ENCODE results near the gene LIPC.

The LIPC gene

GRCh38 chr15:58538901-58539300, 107.1 kb downstream of the LIPC start:
- H2AFZ ChIP-seq (ENCODE audit: low read length, unreplicated experiment), result no peak overlapping the region
- H3K4me1 ChIP-seq (ENCODE audit: control insufficient read depth, insufficient read depth, low read length, unreplicated experiment), result no peaks in the 10 kb centered on the region

GRCh38 chr15:58539548-58539947, 107.8 kb downstream of the LIPC start:
- Histone ChIP-seq H2AFZ (ENCODE audit: low read length, unreplicated experiment) (no peak overlapping the region), H3K4me3 (ENCODE audit: low read depth, low read length) (no peak overlapping the region), H3K27ac (ENCODE audit: low read depth, low read length) (no peak overlapping the region), H3K4me1 (ENCODE audit: control insufficient read depth, insufficient read depth, low read length, unreplicated experiment) (no peaks in the 10 kb centered on the region), H3K79me2 (ENCODE audit: control insufficient read depth, insufficient read depth, low read length, unreplicated experiment) (no peaks in the 10 kb centered on the region), H3K27me3 (ENCODE audit: insufficient read depth, low read length) (no peaks in the 10 kb centered on the region), H3K36me3 (ENCODE audit: insufficient read depth, low read length) (no peaks in the 10 kb centered on the region)

More at GRCh38 chr15:58538901-58539300, 107.1 kb downstream of the LIPC start:
- no peak overlapping the region for H3K27ac ChIP-seq (ENCODE audit: low read depth, low read length)
- no peaks in the 10 kb centered on the region for H3K36me3 ChIP-seq (ENCODE audit: insufficient read depth, low read length)
- no peak overlapping the region for H3K4me3 ChIP-seq (ENCODE audit: low read depth, low read length)
- no peaks in the 10 kb centered on the region for H3K79me2 ChIP-seq (ENCODE audit: control insufficient read depth, insufficient read depth, low read length, unreplicated experiment)
- no peaks in the 10 kb centered on the region for H3K27me3 ChIP-seq (ENCODE audit: insufficient read depth, low read length)

GRCh38 chr15:58541410-58542087, 109.8 kb downstream of the LIPC start:
- Histone ChIP-seq H3K36me3 (ENCODE audit: insufficient read depth, low read length) (no peaks in the 10 kb centered on the region), H3K4me1 (ENCODE audit: control insufficient read depth, insufficient read depth, low read length, unreplicated experiment) (peaks cover 13% of the 10 kb centered on the region), H3K79me2 (ENCODE audit: control insufficient read depth, insufficient read depth, low read length, unreplicated experiment) (no peaks in the 10 kb centered on the region), H3K27ac (ENCODE audit: low read depth, low read length) (no peak overlapping the region), H3K27me3 (ENCODE audit: insufficient read depth, low read length) (no peaks in the 10 kb centered on the region), H2AFZ (ENCODE audit: low read length, unreplicated experiment) (no peak overlapping the region), H3K4me3 (ENCODE audit: low read depth, low read length) (no peak overlapping the region)

- Histone ChIP-seq H3K4me1 (ENCODE audit: control insufficient read depth, insufficient read depth, low read length, unreplicated experiment) (peaks cover 29% of the 10 kb centered on the region), H3K27ac (ENCODE audit: low read depth, low read length) (no peak overlapping the region), H2AFZ (ENCODE audit: low read length, unreplicated experiment) (no peak overlapping the region), H3K79me2 (ENCODE audit: control insufficient read depth, insufficient read depth, low read length, unreplicated experiment) (no peaks in the 10 kb centered on the region), H3K36me3 (ENCODE audit: insufficient read depth, low read length) (no peaks in the 10 kb centered on the region), H3K4me3 (ENCODE audit: low read depth, low read length) (no peak overlapping the region), H3K27me3 (ENCODE audit: insufficient read depth, low read length) (no peaks in the 10 kb centered on the region)
Measured at GRCh38 chr15:58543664-58544335, 112.0 kb downstream of the LIPC start.

- H3K4me1 ChIP-seq (ENCODE audit: control insufficient read depth, insufficient read depth, low read length, unreplicated experiment), result peaks cover 29% of the 10 kb centered on the region
- no peaks in the 10 kb centered on the region for H3K79me2 ChIP-seq (ENCODE audit: control insufficient read depth, insufficient read depth, low read length, unreplicated experiment)
- no peak overlapping the region for H3K27ac ChIP-seq (ENCODE audit: low read depth, low read length)
- H2AFZ ChIP-seq (ENCODE audit: low read length, unreplicated experiment), result no peak overlapping the region
- H3K4me3 ChIP-seq (ENCODE audit: low read depth, low read length), result no peak overlapping the region
- H3K27me3 ChIP-seq (ENCODE audit: insufficient read depth, low read length), result no peaks in the 10 kb centered on the region
- H3K36me3 ChIP-seq (ENCODE audit: insufficient read depth, low read length), result no peaks in the 10 kb centered on the region
Measured at GRCh38 chr15:58544756-58545155, 113.0 kb downstream of the LIPC start.

- Histone ChIP-seq H3K27ac (ENCODE audit: low read depth, low read length) (peak overlapping the region; percentile 90), H3K79me2 (ENCODE audit: control insufficient read depth, insufficient read depth, low read length, unreplicated experiment) (no peaks in the 10 kb centered on the region), H2AFZ (ENCODE audit: low read length, unreplicated experiment) (no peak overlapping the region), H3K4me3 (ENCODE audit: low read depth, low read length) (peak overlapping the region; percentile 56; the same call in 1 of the 2 replicates), H3K36me3 (ENCODE audit: insufficient read depth, low read length) (no peaks in the 10 kb centered on the region), H3K4me1 (ENCODE audit: control insufficient read depth, insufficient read depth, low read length, unreplicated experiment) (peaks cover 29% of the 10 kb centered on the region), H3K27me3 (ENCODE audit: insufficient read depth, low read length) (no peaks in the 10 kb centered on the region)
Measured at GRCh38 chr15:58545307-58546065, 113.7 kb downstream of the LIPC start.

- H3K79me2 ChIP-seq (ENCODE audit: control insufficient read depth, insufficient read depth, low read length, unreplicated experiment), result no peaks in the 10 kb centered on the region
- peaks cover 31% of the 10 kb centered on the region for H3K4me1 ChIP-seq (ENCODE audit: control insufficient read depth, insufficient read depth, low read length, unreplicated experiment)
- peak overlapping the region; percentile 56; the same call in 1 of the 2 replicates for H3K4me3 ChIP-seq (ENCODE audit: low read depth, low read length)
- no peaks in the 10 kb centered on the region for H3K36me3 ChIP-seq (ENCODE audit: insufficient read depth, low read length)
- no peaks in the 10 kb centered on the region for H3K27me3 ChIP-seq (ENCODE audit: insufficient read depth, low read length)
- peak overlapping the region; percentile 90 for H3K27ac ChIP-seq (ENCODE audit: low read depth, low read length)
- H2AFZ ChIP-seq (ENCODE audit: low read length, unreplicated experiment), result peak overlapping the region; percentile 80
Measured at GRCh38 chr15:58546066-58546591, 114.3 kb downstream of the LIPC start.

GRCh38 chr15:58546635-58547627, 115.1 kb downstream of the LIPC start:
- H3K27me3 ChIP-seq (ENCODE audit: insufficient read depth, low read length), result no peaks in the 10 kb centered on the region
- H2AFZ ChIP-seq (ENCODE audit: low read length, unreplicated experiment), result peak overlapping the region; percentile 80
- H3K79me2 ChIP-seq (ENCODE audit: control insufficient read depth, insufficient read depth, low read length, unreplicated experiment), result no peaks in the 10 kb centered on the region
- no peaks in the 10 kb centered on the region for H3K36me3 ChIP-seq (ENCODE audit: insufficient read depth, low read length)
- peak overlapping the region; percentile 90 for H3K27ac ChIP-seq (ENCODE audit: low read depth, low read length)
- H3K4me3 ChIP-seq (ENCODE audit: low read depth, low read length), result peak overlapping the region; percentile 56
- peaks cover 37% of the 10 kb centered on the region for H3K4me1 ChIP-seq (ENCODE audit: control insufficient read depth, insufficient read depth, low read length, unreplicated experiment)

GRCh38 chr15:58547628-58548307, 116.0 kb downstream of the LIPC start:
- H3K4me1 ChIP-seq (ENCODE audit: control insufficient read depth, insufficient read depth, low read length, unreplicated experiment), result peaks cover 45% of the 10 kb centered on the region
- no peak overlapping the region for H2AFZ ChIP-seq (ENCODE audit: low read length, unreplicated experiment)
- peak overlapping the region; percentile 90 for H3K27ac ChIP-seq (ENCODE audit: low read depth, low read length)
- no peaks in the 10 kb centered on the region for H3K27me3 ChIP-seq (ENCODE audit: insufficient read depth, low read length)
- no peaks in the 10 kb centered on the region for H3K36me3 ChIP-seq (ENCODE audit: insufficient read depth, low read length)
- H3K4me3 ChIP-seq (ENCODE audit: low read depth, low read length), result no peak overlapping the region
- H3K79me2 ChIP-seq (ENCODE audit: control insufficient read depth, insufficient read depth, low read length, unreplicated experiment), result no peaks in the 10 kb centered on the region

Measured in ACC112 (cell line).